Nucleus accumbens (tissue), 56 donors: ENCODE measurements around the gene MCTP1.

Experiments
- DNase-seq, 56 donors: peaks; one replicate each; lab custom pipeline; 2025; lab: John Stamatoyannopoulos, UW

The MCTP1 gene

GRCh38 chr5:94788527-94788926, 496.4 kb downstream of the MCTP1 start:
- DNase-seq = no peak

DNA sequence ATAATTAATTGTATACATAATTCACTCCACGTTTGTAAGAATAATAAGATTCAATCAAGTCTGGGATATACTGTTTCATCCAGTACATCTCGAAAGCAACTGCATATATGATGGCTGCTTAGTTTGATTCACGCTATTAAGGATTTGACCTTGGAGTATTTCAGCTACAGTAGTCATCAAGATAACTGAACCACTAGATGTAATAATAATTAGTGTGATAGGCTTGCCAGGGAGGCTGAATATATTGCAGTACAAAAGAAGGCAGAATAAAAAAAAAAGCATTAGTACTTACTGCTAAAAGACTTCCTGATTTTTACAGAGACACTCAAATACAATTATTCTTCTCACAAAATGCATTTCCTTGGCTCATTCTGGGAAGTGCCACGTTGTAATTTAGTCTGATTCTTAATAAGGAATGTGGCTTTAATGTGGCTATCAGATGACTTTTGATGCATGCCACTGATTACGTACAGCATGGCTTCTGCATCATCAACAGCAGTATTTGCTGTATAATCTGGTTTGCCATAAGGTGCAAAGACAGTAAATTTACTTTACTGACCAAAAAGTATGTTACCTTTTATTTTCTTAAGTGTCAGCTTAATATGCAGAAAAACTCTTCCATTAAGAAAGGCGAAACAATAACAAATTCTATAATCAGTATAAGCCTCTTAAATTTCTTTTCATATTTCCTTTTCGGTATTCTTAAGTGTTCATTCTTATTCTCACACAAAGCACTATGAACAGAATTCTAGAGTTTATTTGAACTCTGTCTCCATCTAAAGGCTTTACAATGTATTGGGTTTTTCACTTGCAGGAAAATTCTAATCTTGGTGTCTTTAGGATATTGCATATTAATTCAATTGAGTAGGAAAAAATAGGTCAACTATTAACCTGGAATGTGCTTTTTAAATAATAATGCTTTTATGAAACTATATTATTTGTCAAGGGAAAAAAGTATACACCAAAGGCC, 500.1 kb downstream of the MCTP1 start:
- no peak for DNase-seq

DNA sequence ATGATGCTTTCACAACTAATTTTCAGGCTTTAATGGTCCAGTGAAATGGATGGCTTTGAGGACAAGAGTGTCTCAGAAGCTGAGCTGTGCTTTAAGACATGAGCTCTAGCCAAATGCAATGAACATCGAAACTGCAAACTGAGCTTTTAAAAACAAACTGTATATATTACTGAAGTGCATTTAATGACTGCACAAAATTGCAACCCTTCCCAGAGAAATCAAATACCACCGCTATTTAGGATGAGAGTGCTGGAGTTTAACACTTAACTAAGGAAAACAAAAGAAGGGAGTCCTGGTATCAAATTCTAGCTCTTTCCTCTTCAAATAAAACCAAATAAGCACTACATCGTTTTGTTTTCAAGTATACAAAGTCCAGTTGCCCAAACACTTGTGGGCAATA, 502.5 kb downstream of the MCTP1 start:
- no peak for DNase-seq

GRCh38 chr5:94779684-94780083, 505.2 kb downstream of the MCTP1 start:
- no peak for DNase-seq

DNA sequence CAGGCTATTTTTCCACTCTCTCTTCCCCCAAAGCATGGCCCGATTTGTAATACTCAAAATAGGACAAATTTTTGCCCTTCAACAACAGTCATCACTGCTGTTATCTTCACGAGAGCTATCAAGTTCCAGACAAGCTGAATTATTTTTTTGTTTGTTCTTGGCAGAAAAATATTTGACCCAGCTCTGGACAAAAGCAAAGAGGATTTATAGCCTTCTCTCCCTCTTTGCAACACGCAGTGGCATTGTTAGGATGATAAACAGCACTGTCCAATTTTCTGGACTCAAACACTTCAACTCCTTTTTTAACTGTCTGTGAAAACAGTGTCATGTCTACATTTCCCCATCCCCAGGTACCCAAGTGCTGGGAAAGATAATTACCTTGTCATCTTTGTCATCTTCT, 506.2 kb downstream of the MCTP1 start:
- DNase-seq = no peak

DNA sequence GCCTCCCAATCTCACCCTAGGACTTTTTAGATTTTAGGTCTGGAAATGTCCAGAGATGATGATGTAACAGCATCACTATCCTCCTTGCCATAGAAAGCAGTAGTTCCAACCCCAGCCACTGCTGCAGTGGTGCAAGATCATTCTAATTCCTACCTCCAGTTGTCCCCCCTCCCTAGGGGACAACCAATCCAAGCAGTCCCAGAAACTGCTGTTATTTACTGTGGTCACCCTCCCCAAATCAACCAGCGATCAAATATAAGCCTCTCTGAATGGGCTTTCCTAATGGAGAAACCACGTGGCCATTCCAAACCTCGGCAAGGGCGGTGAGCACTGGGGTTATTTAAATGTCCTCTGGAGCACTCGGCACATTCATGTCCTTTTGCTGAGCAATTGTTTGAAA, 506.6 kb downstream of the MCTP1 start:
- DNase-seq = no peak

DNA sequence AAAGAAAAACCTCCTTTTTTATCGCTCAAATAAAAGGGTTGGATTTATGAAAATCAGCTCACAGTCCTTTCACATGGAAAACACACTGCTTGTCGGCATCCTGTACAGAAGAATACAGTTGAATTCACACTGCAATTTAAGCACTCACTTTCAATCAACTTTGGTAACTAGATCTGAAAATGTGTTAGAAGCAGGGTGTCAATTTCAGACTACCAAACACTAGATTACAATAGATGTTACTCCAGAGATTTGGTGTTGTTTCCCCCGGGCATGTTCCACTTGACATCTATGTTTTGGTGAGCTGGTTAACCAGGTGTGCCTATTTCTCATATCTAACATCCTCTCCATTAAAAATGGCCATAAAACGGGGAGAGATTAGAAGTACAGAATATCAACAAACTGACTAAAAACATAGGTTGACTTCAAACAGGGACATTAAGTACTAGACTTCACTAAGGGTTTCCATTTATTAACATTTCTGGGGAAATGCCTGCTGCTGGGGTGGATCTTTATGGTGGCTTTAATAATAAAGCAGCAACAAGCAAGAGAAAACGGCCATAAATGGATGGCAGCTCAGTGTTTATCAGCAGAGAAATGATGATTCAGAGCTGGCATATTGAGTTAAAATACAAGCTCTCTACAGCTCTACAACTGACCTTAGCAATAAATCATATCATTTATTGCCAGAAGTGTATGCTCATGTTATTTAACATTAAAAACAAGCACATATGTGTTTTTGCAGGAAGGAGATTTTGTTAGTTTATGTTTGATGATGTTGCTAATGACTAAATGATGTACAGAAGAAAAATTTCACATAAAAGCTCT, 507.6 kb downstream of the MCTP1 start:
- no peak for DNase-seq

- no peak for DNase-seq
These were observed 508.7 kb downstream of the MCTP1 start for GRCh38 chr5:94776167-94776566.

- DNase-seq = no peak
These were observed 509.8 kb downstream of the MCTP1 start for GRCh38 chr5:94775088-94775487.

GRCh38 chr5:94771742-94772141, 513.2 kb downstream of the MCTP1 start:
- DNase-seq = no peak

DNA sequence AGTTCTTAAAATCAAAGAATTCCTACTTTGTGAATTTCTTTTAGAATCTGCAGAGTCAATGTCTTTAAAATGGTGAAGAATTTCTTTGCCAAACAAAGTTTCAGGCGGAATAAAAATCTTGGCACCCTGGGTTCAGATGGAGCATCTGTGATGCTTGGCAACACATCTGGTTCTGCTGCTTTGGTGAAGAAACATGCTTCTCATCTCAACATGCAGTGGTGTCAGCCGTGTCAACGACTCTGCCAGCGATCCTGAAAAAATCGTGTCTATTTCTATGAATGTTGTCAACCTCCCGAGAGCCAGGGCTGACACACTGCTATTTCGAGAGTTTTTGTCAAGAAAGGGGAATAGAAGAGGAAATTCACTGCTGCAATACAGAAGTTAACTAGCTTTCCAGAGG, 514.9 kb downstream of the MCTP1 start:
- no peak for DNase-seq

GRCh38 chr5:94761786-94762185, 523.1 kb downstream of the MCTP1 start:
- no peak for DNase-seq

DNA sequence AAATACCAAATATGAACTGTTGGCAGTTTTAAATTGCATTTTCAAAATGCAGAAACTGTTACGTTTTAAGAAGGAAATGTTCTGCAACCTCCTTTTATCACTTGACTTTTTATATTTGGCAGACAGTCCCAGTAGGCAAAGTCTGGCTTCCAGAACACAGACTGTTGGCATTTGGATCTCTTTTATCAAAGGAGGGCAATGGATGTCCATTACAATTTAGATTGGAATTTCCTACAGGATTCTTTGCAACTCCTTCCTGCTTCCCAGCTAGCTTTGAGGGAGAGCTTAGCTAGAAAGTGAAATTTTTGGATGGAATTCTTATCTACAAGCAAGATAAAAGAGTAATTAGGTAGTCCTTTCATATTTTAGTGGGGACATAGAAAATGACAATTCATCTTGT, 523.8 kb downstream of the MCTP1 start:
- no peak for DNase-seq

DNA sequence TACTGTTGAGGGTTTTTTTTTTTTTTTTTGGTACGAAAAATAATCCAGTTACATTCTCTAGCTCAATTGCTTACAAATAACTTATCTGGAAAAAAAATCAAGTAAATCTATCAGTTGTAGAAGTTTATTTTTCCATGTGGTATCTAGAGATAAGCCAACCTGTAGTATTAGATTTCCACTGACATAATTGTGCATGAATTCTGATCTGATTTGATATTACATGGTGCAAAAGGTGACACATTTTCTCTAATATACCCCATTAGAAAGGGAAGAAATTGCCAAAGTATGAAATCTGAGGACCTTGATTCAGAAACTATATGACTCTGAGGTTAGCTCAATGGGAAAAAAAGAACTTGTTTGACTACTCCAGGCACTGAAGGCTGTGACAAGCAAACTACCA, 524.9 kb downstream of the MCTP1 start:
- DNase-seq = no peak

DNA sequence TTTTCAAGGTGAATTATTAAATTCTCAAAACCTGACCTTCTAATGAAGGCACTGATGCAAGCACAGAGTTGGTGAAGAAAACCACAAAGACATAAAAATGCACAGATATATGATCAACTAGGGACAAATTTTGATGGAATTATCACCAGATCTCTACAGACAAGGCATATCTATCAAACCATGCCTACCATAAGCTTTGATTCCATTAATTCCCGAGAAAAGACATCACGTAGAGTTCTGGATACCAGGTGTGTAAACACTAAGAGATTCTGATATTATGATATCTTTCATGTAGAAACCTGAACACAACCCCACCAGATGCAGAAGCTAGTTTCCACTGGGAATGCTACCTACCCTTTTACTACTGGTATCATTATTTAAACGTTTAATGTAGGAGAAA, 525.9 kb downstream of the MCTP1 start:
- no peak for DNase-seq

DNA sequence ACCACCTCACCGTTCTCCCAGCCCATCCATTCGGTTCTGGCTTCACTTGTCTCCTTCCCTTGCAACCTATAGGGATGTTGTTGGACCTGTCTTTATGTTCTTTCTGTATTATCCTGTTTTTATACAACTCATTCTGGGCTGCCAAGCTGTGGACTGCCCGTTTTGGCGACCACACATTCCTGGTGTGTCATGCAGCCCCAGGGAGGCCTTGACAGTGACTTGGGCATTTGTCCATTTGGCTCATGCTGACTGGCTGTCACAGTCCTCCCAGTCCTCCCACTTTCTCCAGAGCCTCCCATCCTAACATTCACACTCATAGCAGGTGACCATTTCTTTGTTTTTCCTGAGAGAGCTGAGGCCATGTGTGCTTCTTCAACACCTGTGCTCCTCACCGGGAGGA, 530.1 kb downstream of the MCTP1 start:
- no peak for DNase-seq

- no peak for DNase-seq
These were observed 533.4 kb downstream of the MCTP1 start for GRCh38 chr5:94751460-94751859.

GRCh38 chr5:94750681-94751080, 534.2 kb downstream of the MCTP1 start:
- DNase-seq = no peak

DNA sequence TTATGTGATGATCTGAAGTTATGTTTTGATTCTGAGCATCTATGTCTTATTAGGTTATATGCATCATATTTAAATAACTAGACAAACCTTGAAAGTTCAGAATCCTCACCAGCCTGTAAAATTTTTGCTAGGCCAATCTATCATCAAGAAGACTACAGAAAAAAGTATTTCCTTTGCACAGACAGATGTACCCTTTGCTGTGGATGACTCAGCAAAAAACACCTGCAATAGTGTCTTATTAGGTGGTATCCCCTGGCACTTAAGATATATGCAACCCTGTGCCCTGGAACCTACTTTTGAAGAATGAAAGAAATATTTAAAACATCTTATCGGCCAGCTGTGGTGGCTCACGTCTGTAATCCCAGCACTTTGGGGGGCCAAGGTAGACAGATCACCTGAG, 535.9 kb downstream of the MCTP1 start:
- DNase-seq = no peak

DNA sequence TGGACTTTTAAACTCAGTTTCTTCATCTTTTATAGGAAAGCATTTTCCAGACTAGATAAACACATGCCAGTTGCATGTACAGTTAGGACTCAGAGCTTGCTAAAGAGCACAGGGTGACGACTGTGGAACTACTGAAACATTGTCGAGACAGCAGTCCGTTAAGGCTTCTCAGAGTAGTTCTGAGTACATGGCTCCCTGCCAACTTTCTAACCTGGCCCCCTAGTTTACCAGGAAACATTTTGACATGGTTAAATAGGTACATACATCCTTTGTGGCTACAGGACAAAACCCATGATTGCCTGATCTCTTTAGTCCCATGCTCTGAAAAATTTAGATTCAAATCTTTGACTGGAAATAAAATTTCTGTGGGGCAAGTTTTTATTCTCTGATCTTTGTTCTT, 536.7 kb downstream of the MCTP1 start:
- no peak for DNase-seq

- DNase-seq = no peak
These were observed 537.5 kb downstream of the MCTP1 start for GRCh38 chr5:94747371-94747770.

GRCh38 chr5:94746731-94747124, 538.2 kb downstream of the MCTP1 start:
- DNase-seq = no peak
